GM12872 (cell line): ENCODE data around the gene ITGB4.

Experiments used
- TF ChIP-seq, protein P1 (sequence below): IDR thresholded peaks from 3 replicates; pipeline ENCODE4 v1.5.1; 2011; ENCODE audit warnings: low read depth, mild to moderate bottlenecking, low read length, moderate library complexity; ENCODE audit not compliant: insufficient read depth

Gene ITGB4

DNA sequence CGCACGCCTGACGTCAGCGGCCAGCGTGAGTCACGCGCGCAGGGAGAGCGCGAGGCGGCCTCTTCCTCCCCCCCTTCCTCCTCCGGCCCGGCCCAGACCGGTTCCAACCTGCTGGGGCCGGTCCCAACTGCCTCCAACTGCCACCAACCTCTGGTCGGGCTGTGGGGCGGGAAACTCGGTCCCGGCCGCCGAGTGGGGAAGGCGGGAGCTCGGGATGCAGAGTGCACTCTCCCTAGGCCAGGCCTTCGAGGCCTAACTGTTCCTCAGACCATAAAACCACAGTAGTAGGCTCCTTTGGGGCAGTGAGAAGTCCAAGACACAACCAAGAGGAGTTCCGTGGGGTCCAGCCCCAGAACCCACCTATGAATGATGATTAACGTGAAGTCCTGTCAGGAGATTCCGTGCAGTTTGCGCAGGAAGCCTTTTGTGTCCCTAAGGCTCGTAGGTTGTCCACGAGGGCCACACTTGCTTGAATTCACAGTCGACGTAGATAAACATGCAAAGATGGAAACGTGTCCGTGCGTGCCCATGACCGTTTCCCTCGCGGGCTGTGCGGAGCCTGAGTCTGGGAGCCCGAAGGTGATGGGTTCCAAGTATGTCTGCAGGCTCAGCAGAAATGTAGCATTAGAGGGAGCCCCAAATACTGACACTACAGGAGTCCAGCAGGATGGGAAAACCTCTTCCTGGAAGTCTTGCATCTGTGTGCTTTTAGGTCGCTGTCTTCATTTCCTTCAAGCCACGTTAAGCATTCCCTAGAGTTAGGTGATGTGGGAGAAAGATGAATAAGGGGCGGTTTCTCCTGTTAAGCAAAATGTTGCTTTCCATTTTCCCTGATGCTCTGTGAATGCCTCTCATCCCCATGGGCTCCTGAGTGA is 64.0 kb downstream of the ITGB4 start:
- TF ChIP-seq, protein P1, sequence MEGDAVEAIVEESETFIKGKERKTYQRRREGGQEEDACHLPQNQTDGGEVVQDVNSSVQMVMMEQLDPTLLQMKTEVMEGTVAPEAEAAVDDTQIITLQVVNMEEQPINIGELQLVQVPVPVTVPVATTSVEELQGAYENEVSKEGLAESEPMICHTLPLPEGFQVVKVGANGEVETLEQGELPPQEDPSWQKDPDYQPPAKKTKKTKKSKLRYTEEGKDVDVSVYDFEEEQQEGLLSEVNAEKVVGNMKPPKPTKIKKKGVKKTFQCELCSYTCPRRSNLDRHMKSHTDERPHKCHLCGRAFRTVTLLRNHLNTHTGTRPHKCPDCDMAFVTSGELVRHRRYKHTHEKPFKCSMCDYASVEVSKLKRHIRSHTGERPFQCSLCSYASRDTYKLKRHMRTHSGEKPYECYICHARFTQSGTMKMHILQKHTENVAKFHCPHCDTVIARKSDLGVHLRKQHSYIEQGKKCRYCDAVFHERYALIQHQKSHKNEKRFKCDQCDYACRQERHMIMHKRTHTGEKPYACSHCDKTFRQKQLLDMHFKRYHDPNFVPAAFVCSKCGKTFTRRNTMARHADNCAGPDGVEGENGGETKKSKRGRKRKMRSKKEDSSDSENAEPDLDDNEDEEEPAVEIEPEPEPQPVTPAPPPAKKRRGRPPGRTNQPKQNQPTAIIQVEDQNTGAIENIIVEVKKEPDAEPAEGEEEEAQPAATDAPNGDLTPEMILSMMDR: no peak

DNA sequence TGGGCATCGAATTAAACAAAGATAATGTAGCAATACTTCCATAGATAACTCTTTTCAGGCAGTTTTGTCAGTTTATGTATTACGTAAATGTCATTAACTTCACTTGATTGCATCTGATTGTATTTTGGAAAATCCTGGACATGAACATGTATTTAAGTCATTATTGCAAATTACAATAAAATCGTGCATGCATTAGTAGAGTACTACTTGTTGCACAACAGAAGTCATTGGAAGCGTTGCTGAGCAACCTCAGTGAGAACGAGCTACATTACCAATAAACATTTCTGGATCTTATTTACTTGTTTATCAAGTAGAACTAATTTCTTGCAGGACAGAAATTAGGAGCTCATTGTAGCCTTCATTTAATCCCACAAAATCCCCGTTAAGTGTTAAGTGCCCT is 70.0 kb downstream of the ITGB4 start:
- TF ChIP-seq, protein P1: no peak

DNA sequence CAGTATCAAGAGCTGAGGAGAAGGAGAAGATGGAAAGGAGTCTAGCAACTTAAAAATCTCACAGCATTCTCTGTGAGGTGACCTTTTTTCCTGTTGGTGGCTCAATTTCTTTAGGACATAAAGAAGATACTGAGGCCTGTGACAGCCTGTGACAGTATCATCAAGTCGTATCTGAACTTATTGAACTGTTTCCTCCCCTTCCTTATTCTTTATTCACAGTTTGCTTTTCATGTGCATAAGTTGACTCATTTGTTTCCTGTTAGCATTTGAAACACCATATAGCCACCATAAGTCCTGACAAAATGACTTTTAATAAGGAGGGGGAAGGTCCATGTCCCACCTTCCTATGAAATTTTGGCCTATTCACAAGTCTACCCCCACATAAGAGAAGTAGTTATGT is 72.2 kb downstream of the ITGB4 start:
- TF ChIP-seq, protein P1: no peak

DNA sequence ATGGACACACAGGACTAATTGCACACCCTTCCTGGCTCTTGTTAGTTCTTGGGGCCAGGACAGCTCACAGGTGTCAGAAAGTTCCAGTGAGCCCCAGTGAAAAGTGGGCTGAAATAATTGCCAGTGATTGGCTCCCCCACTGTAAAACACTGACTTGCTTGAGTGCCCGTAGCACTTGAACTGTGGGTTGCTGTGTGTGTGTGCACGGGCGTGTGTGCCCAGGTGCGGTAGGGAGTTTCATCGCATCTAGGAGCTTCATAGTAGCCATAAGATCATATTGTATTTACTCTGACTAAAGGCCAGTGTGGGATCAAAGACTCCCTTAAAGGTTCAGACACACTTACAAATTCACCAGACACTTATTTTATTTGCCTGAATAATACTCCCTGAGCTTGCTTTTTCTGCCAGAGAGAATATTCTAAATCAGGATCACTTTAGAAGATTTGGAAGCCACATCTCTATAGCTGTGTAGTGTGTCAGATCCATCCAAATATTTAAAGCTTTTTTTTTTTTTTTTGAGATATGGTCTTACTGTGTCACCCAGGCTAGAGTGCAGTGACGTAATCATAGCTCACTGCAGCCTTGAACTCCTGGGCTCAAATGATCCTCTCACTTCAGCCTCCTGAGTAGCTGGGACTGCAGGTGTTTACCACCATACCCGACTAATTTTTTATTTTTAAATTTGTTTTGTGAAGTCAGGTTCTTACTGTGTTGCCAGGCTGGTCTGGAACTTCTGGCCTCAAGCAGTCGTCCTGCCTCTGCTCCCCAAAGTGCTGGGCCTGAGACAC is 74.8 kb downstream of the ITGB4 start:
- TF ChIP-seq, protein P1: no peak

DNA sequence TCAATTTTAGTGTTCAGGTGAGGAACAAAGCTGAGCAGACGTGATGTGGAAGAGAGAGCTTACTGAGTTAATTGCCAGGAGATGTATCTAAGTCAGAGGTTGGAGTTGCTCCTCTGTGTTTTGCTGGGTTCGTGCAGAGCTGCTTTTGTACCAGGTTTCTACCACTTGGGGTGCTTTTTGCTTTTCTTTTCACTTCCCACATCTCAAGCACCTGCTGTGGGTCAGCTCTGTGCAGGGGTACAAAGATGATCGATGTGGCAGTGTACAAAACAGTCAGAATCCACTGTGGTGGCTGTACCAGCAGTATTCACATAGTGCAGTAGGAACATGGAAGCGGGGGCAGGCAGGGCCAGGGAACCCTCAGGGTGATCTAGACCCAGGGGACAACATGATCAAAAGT is 78.1 kb downstream of the ITGB4 start:
- TF ChIP-seq, protein P1: peak; percentile 27; the same call in 2 of the 3 replicates

DNA sequence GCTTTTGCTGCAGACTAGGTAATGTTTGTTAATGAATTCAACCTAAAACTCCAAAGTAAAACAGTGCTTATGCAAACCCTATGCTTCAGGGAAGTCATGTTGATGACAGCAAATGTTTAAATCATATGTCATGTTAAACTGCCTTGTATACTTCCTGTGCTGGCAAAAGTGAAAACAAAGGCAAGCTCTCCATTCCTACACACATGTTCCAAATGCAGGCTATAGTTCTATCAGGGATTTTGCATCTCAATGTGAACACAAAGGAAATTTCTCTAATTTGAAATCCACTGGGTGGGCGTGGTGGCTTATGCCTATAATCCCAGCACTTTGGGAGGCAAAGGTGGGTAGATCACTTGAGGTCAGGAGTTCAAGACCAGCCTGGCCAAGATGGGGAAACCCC is 82.6 kb downstream of the ITGB4 start:
- TF ChIP-seq, protein P1: no peak

DNA sequence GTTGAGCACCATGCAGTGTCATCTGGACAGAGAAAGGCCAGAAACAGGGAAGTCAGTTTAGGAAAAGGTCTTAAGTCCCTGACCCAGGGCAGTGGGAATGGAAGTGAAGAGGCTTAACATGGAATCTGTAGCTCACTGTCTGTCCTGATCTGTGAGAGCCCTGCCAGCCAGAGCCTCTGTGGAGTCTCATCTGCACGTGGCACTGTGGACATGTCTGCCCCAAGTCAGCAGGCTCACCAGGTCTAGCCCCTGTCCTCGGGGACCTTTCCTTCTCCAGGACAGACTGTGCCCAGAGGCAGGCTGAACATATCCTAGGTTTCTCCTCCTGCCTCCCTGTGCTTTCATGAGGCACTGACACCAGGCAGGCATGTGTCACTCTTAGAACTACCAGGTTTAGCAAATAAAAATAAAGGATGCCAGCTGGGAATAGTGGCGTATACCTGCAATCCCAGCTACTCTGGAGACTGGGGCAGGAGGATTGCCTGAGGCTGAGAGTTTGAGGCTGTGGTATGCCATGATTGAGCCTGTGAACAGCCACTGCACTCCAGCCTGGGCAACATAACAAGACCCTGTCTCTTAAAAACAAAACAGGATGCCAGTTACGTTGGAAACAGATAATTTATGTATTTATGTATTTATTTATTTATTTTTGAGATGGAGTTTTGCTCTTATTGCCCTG is 85.7 kb downstream of the ITGB4 start:
- TF ChIP-seq, protein P1: no peak
